ENCODE measurements around the gene ERCC4. TPM values are rescaled to one million over a fixed set of nuclear protein-coding genes. Genes with fewer than 3 reads are reported as not detected.

Gene ERCC4
- total RNA-seq, 6 experiments from 2014 or later = 14.6 to 18.8 (median 15.8) TPM

DNA sequence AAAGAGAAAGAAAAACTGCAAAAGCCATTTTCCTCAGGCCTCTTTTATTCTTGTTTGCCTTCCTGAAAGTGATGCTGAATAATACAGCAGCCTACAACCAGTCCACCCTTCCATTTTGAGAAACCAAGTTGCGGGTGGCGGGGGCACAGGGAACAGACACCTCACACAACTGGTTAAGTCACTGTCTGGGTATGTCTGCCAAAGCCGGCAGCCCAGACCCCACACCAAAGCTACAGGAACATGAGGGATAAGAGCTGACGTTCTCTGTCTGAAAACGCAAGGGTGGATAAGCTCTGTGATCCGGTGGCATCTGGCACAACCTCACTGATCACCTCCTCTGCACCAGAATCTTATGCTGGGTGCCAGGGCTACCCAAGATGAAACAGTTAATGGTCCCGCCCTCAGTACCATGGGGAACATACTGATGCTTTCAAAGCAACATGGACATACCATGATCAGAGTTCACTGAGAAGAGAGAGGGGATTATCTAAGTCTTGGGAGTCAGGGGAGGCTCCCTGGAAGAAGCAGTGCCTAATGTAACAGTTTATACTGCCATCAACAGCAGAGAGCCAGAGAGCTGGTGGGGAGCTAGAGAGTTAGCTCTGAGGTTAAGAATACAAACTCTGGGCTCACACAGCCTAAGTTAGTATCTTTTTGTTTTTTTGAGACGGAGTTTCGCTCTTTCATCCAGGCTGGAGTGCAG is 53.5 kb downstream of the ERCC4 start:
- H3K27me3 Mint-ChIP-seq (ENCODE audit: insufficient read depth) = peaks cover 2% of the 10 kb centered on the region
- no peaks in the 10 kb centered on the region for H3K4me1 Mint-ChIP-seq (ENCODE audit: low read depth)
- TF ChIP-seq, protein P1, sequence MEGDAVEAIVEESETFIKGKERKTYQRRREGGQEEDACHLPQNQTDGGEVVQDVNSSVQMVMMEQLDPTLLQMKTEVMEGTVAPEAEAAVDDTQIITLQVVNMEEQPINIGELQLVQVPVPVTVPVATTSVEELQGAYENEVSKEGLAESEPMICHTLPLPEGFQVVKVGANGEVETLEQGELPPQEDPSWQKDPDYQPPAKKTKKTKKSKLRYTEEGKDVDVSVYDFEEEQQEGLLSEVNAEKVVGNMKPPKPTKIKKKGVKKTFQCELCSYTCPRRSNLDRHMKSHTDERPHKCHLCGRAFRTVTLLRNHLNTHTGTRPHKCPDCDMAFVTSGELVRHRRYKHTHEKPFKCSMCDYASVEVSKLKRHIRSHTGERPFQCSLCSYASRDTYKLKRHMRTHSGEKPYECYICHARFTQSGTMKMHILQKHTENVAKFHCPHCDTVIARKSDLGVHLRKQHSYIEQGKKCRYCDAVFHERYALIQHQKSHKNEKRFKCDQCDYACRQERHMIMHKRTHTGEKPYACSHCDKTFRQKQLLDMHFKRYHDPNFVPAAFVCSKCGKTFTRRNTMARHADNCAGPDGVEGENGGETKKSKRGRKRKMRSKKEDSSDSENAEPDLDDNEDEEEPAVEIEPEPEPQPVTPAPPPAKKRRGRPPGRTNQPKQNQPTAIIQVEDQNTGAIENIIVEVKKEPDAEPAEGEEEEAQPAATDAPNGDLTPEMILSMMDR (IDR thresholded peaks at IDR 0.05) = no peak
- no peak overlapping the region for H3K4me3 Mint-ChIP-seq
- no peak overlapping the region for H3K27ac Mint-ChIP-seq
- H3K9me3 Mint-ChIP-seq = peaks cover 4% of the 10 kb centered on the region; the same call in 1 of the 2 replicates
- DNase-seq = no peak
- peaks cover under 1% of the 10 kb centered on the region; the same call in 1 of the 2 replicates for H3K36me3 Mint-ChIP-seq (ENCODE audit: low read depth)

DNA sequence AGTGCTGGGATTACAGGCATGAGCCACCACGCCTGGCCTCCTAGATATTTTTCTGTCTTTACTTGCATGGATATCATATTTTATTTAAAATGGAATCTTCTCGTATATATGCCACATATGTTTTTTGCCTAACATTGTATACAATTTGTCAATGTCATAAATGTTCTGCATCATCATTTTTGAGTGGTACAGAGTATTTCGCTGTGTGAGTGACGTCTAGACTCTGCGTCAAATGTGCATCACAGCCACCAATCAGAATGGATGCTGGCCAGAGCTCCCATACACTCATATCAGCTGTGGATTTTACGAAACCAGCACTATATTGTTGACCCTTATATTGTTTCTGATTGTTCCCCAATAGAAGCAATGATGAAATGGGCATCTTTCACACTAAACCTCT is 57.2 kb downstream of the ERCC4 start:
- no peak for DNase-seq
- TF ChIP-seq, protein P1 (IDR thresholded peaks at IDR 0.05) = no peak
- H3K27ac Mint-ChIP-seq = no peak overlapping the region
- H3K36me3 Mint-ChIP-seq (ENCODE audit: low read depth) = peaks cover 4% of the 10 kb centered on the region; the same call in 1 of the 2 replicates
- peaks cover 16% of the 10 kb centered on the region for H3K9me3 Mint-ChIP-seq
- peaks cover 7% of the 10 kb centered on the region for H3K27me3 Mint-ChIP-seq (ENCODE audit: insufficient read depth)
- H3K4me3 Mint-ChIP-seq = no peak overlapping the region
- no peaks in the 10 kb centered on the region for H3K4me1 Mint-ChIP-seq (ENCODE audit: low read depth)

DNA sequence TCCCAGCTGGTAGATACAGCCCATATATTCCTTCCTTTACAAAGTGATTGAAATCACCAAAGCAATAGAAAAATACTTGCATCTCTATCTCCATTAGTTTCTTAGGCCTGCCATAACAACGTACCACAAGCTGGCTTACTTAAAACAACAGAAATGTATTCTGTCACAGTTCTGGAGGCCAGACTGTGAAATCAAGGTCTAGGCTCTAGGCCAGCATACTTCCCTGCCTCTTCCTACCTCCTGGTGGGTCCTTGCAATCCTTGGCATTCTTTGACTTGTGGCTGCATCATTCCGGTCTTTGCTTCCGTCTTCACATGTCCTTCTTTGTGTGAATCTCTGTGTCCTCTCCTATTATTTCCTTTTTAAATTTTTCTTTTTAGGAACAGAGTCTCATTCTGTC is 62.5 kb downstream of the ERCC4 start:
- peaks cover 4% of the 10 kb centered on the region; the same call in 1 of the 2 replicates for H3K36me3 Mint-ChIP-seq (ENCODE audit: low read depth)
- H3K4me3 Mint-ChIP-seq = no peak overlapping the region
- no peak overlapping the region; the same call in 1 of the 2 replicates for H3K27ac Mint-ChIP-seq
- TF ChIP-seq, protein P1 (IDR thresholded peaks at IDR 0.05) = no peak
- peak; percentile 24 for DNase-seq
- peaks cover 11% of the 10 kb centered on the region for H3K9me3 Mint-ChIP-seq
- H3K4me1 Mint-ChIP-seq (ENCODE audit: low read depth) = peaks cover 16% of the 10 kb centered on the region
- peaks cover 8% of the 10 kb centered on the region for H3K27me3 Mint-ChIP-seq (ENCODE audit: insufficient read depth)

DNA sequence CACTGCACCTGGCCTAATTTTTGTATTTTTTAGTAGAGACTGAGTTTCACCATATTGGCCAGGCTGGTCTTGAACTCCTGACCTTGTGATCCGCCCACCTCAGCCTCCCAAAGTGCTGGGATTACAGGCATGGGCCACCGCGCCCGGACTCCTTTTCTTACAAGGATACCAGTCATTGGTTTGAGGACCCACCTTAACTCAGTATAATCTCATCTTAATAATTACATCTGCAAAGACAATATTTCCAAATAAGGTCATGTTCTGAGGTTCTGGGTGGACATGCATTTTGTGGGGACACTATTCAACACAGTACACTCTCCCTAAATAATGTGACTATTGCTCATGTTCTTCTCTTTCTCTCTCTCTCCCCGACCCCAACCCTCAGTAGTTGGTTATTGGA is 63.7 kb downstream of the ERCC4 start:
- no peak overlapping the region for H3K4me3 Mint-ChIP-seq
- DNase-seq = no peak
- TF ChIP-seq, protein P1 (IDR thresholded peaks at IDR 0.05) = no peak
- no peak overlapping the region for H3K27ac Mint-ChIP-seq
- H3K27me3 Mint-ChIP-seq (ENCODE audit: insufficient read depth) = peaks cover 8% of the 10 kb centered on the region
- H3K4me1 Mint-ChIP-seq (ENCODE audit: low read depth) = peaks cover 16% of the 10 kb centered on the region
- H3K9me3 Mint-ChIP-seq = peaks cover 11% of the 10 kb centered on the region
- H3K36me3 Mint-ChIP-seq (ENCODE audit: low read depth) = peaks cover 4% of the 10 kb centered on the region; the same call in 1 of the 2 replicates

DNA sequence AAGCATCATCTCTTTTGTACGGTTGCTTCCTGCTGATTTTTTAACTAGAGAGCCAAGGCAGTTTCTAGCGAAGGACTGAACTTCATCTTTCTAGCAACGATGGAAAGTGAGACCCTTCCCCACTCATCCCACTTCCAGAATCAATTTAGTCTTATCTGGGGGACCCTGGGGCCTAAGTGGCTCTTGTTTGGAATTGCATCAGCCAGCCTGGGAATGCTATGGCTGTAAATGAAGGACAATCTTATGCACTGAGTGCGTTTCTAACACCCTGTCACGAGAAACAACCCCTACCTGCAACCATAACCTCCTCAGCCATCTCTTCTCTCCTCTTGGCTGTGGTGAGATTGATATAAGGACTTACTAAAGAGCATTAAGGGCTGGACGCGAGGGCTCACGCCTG is 64.8 kb downstream of the ERCC4 start:
- peaks cover 7% of the 10 kb centered on the region for H3K27me3 Mint-ChIP-seq (ENCODE audit: insufficient read depth)
- H3K36me3 Mint-ChIP-seq (ENCODE audit: low read depth) = peaks cover 2% of the 10 kb centered on the region; the same call in 1 of the 2 replicates
- H3K27ac Mint-ChIP-seq = no peak overlapping the region
- no peak for DNase-seq
- H3K4me3 Mint-ChIP-seq = no peak overlapping the region
- peaks cover 9% of the 10 kb centered on the region for H3K9me3 Mint-ChIP-seq
- TF ChIP-seq, protein P1 (IDR thresholded peaks at IDR 0.05) = no peak
- peaks cover 16% of the 10 kb centered on the region for H3K4me1 Mint-ChIP-seq (ENCODE audit: low read depth)
